GM10248 (cell line): ENCODE data around the gene SNX9.

Experiments used
- CTCF ChIA-PET: fragments of 300-600 bp; sonication (Branson Sonifier 250); formaldehyde crosslinking; extraction: SDS; loops from one replicate; lab custom pipeline; 2021; ENCODE audit warnings: antibody characterized with exemption; lab: Yijun Ruan, JAX
- POLR2A ChIA-PET: fragments of 350-650 bp; sonication (Branson Sonifier 250); formaldehyde crosslinking; extraction: SDS; loops from one replicate; lab custom pipeline; 2020; ENCODE audit warnings: antibody characterized with exemption; lab: Yijun Ruan, JAX
- DNase-seq: peaks from one replicate; pipeline ENCODE4 v3.0.0; 2012; ENCODE audit errors: extremely low spot score
- CTCF ChIP-seq: IDR thresholded peaks from 2 replicates; pipeline ENCODE4 v1.5.1; 2012; ENCODE audit warnings: mild to moderate bottlenecking, low read depth; ENCODE audit errors: extremely low read depth, missing control alignments, control extremely low read depth

The SNX9 gene

GRCh38 chr6:157800420-157801237 is 22.4 kb upstream of the SNX9 start:
- ChIA-PET POLR2A (interaction anchor here (0.5 to 1.2 kb wide), 5 partner anchors 36 to 1327 kb away, joined by 3 to 4 read pairs (median 3); no protein-coding TSS in a partner anchor), CTCF (interaction anchor here (0.6 to 2.3 kb wide), 12 partner anchors 12 to 147 kb away, joined by 3 to 6 read pairs (median 4); no protein-coding TSS in a partner anchor)
- TF ChIP-seq CTCF = no peak
- peak; percentile 67 for DNase-seq

- CTCF ChIA-PET = interaction anchor here (1.5 to 1.8 kb wide), 2 partner anchors 13 to 17 kb away, joined by 3 to 6 read pairs; no protein-coding TSS in a partner anchor
- DNase-seq = no peak
- no peak for TF ChIP-seq CTCF
- POLR2A ChIA-PET = no interaction called here
Measured at GRCh38 chr6:157804448-157805327, 18.4 kb upstream of the SNX9 start.

GRCh38 chr6:157806131-157806855 is 16.8 kb upstream of the SNX9 start:
- no peak for TF ChIP-seq CTCF
- POLR2A ChIA-PET = no interaction called here
- no peak for DNase-seq
- CTCF ChIA-PET = interaction anchor here (1.5 to 1.8 kb wide), 3 partner anchors 15 to 175 kb away, joined by 3 to 5 read pairs (median 3); partner anchors contain the start of gene SYNJ2

- CTCF ChIA-PET = interaction anchor here (1.7 to 2.9 kb wide), 5 partner anchors 36 to 175 kb away, joined by 3 to 13 read pairs (median 4); partner anchors contain the start of gene SYNJ2
- POLR2A ChIA-PET = no interaction called here
- DNase-seq = no peak
- no peak for TF ChIP-seq CTCF
Measured at GRCh38 chr6:157806856-157807215, 16.2 kb upstream of the SNX9 start.

GRCh38 chr6:157808405-157808950 is 14.6 kb upstream of the SNX9 start:
- no peak for DNase-seq
- ChIA-PET POLR2A (no interaction called here), CTCF (interaction anchor here (1.0 to 2.9 kb wide), 7 partner anchors 14 to 218 kb away, joined by 3 to 13 read pairs (median 3); no protein-coding TSS in a partner anchor)
- no peak for TF ChIP-seq CTCF
